GM12874 (cell line): ENCODE data around the gene KIF1A.

Experiments
- TF ChIP-seq, protein P1 (sequence below): IDR thresholded peaks from 2 replicates; pipeline ENCODE4 v1.5.1; 2011; ENCODE audit warnings: low read depth, mild to moderate bottlenecking, control low read depth, low read length, moderate library complexity; ENCODE audit not compliant: insufficient read depth

KIF1A gene

DNA sequence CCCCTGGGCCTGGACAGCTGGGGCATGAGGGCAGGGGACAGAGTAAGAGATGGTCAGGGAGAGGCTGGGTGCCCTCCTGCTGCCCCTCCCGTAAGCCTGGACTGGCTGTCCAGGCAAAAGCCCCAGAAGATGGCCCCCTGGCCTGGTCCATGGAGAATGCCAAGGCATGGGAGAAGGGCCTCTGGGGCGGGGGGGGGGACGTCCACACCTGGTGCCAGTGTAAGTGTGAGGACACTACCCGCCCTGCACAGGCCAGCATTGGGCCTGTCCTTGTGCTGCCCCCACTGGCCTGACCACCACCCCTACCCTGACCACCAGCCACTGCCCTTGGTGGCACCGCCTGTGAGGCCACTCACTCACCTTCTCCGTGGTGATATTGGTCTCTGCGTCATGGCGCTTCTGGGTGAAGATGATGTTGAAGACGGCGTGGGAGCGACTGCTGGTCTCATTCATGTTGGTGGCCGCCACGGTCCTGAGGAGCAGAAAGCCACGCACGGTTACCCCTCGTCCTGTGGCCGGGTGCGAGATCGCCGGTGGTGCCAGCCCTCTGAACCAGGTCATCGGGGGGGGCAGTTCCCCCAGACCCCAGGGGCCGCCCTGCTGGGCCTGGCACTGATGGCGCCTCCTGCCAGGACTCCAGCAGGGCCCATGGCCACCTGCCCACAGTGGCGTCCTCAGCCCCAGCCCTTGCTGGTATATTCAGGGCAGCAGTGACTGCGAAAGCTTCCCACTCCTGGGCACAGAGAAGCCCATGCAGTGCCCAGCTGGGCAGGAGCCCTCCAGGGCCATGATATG, 35.2 kb downstream of the KIF1A start:
- TF ChIP-seq, protein P1, sequence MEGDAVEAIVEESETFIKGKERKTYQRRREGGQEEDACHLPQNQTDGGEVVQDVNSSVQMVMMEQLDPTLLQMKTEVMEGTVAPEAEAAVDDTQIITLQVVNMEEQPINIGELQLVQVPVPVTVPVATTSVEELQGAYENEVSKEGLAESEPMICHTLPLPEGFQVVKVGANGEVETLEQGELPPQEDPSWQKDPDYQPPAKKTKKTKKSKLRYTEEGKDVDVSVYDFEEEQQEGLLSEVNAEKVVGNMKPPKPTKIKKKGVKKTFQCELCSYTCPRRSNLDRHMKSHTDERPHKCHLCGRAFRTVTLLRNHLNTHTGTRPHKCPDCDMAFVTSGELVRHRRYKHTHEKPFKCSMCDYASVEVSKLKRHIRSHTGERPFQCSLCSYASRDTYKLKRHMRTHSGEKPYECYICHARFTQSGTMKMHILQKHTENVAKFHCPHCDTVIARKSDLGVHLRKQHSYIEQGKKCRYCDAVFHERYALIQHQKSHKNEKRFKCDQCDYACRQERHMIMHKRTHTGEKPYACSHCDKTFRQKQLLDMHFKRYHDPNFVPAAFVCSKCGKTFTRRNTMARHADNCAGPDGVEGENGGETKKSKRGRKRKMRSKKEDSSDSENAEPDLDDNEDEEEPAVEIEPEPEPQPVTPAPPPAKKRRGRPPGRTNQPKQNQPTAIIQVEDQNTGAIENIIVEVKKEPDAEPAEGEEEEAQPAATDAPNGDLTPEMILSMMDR = no peak

GRCh38 chr2:240783819-240784621, 36.0 kb downstream of the KIF1A start:
- TF ChIP-seq, protein P1 = no peak

GRCh38 chr2:240782886-240783818, 36.9 kb downstream of the KIF1A start:
- TF ChIP-seq, protein P1 = no peak

- TF ChIP-seq, protein P1 = no peak
These were observed 37.7 kb downstream of the KIF1A start for GRCh38 chr2:240782221-240782885.

GRCh38 chr2:240781471-240782220, 38.4 kb downstream of the KIF1A start:
- TF ChIP-seq, protein P1 = no peak

- TF ChIP-seq, protein P1 = no peak
These were observed 39.9 kb downstream of the KIF1A start for GRCh38 chr2:240780023-240780700.
